Left cardiac atrium (tissue), 4 donors: Measurements from ENCODE around the gene GPS1. TPM values are rescaled to one million over a fixed set of nuclear protein-coding genes. Genes with fewer than 3 reads are reported as not detected.

ENCODE experiments used
- ATAC-seq, 2 donors: fragments of 200-7000 bp; cut with Tn5 transposase; one replicate each; pipeline ENCODE4 v1.9.1; 2020; ENCODE audit warnings: mild to moderate bottlenecking in 2 of 2, moderate library complexity in 2 of 2
- DNase-seq: peaks from one replicate; pipeline ENCODE4 v3.0.0-alpha.2; 2020
- intact Hi-C, 2 donors: fragments of 100-400 bp; cut with DNase I; formaldehyde crosslinking; loops; one replicate each; pipeline versions ENCODE4 v1.14.1 to v1.15.1; 2022 to 2023
- total RNA-seq, 2 donors: library from RNA; stranded (reverse); fragmentation: NEBNext Ultra II Directional; extraction: Animal tissue kit (Norgen Biotek cat#: 25700); gene quantifications; one replicate each; pipeline ENCODE4 v1.2.1, GENCODE V29; 2021
- donor health status: DM: no; HTN: yes; CAD: no.
- donor health status: DM: no; HTN: yes; CAD: no; lungs with severe emphysema.
- donor health status: DM: yes; HTN: yes; CAD: no.
- donor health status: Dilated cardiomyopathy.

The GPS1 gene
- total RNA-seq, 2 donors from 2014 or later = 72.2 to 79.3 TPM

GRCh38 chr17:82022310-82022980 is 29.3 kb upstream of the GPS1 start, which contains the start of gene CENPX:
Gene CENPX (minus strand): TSS chr17:82022878. CDS start chr17:82022861, 17 bp downstream.
- intact Hi-C loops = loop anchor here in 1 of 2 donors (5.0 kb wide), 1 partner anchor 60 kb away; the partner anchor contains the start of gene NOTUM
- no peak for DNase-seq
- ATAC-seq = no peak

- ATAC-seq = peak; percentile 96 to 97
- intact Hi-C loops = loop anchor here in 1 of 2 donors (5.0 kb wide), 1 partner anchor 61 kb away; the partner anchor contains the start of gene NOTUM
- DNase-seq = peak; percentile 100
Observed at GRCh38 chr17:82022981-82023446, 28.7 kb upstream of the GPS1 start, which contains the start of gene LRRC45. Gene LRRC45 (plus strand): TSS chr17:82023305. CDS start chr17:82023644, 339 bp downstream.

DNA sequence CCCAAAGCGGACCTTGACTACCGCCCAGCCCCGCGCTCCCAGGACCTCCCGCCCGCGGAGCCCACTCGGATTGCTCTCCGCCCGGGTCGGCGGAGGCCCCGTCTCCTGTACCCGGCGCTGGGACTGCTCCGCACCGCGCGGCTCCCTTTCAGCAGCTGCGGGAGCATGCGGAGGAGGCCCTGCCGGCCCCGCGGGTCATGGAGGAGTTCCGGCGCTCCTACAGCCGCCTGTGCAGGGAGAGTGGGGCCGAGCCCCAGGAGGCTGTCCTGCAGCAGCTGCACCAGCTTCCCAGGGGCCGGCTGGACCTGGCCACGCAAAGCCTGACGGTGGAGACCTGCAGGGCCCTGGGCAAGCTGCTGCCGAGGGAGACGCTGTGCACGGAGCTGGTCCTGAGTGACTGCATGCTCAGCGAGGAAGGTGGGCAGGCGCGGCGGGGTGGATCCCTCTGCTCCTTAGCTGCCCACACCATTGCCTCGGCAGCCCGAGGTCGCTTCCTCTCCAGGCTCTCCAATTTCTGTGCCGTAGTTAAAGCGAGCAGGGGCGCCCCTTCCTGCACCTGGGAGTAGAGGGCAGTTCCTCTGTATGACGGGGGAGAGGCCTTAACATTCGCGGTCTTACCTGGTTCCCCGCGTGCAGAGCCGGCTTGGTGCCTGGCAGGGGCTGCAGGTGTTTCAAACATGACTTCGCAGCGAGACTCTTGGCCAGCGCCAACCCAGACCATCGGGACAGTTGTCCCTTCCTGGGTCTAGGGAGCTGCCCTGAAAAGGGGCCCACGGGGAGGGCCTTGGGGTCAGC is 28.1 kb upstream of the GPS1 start:
- intact Hi-C loops = loop anchor here in 1 of 2 donors (5.0 kb wide), 1 partner anchor 61 kb away; the partner anchor contains the start of gene NOTUM
- no peak for DNase-seq
- peak in 1 of 2 donors; percentile 1 for ATAC-seq

GRCh38 chr17:82024859-82025258 is 26.8 kb upstream of the GPS1 start:
- intact Hi-C loops = loop anchor here in 1 of 2 donors (5.0 kb wide), 1 partner anchor 63 kb away; the partner anchor contains the start of gene NOTUM
- ATAC-seq (no peak), DNase-seq (no peak)

GRCh38 chr17:82025401-82026107 is 26.1 kb upstream of the GPS1 start:
- ATAC-seq (no peak), DNase-seq (no peak)
- intact Hi-C loops = no loop called here

DNA sequence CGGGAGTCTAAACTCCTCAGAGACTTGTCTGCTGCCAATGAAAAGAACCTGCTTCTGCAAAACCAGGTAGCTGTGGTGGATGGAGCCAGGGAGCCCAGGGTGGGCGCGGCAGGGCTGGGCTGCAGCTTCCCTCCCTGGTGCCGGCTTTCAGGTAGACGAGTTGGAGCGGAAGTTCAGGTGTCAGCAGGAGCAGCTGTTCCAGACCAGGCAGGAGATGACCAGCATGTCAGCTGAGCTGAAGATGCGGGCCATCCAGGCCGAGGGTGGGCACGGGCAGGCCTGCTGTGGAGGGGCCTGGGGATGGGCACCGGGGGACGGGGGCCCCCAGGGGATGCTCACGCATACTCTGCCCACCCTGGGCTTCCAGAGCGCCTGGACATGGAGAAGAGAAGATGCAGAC is 23.5 kb upstream of the GPS1 start:
- DNase-seq (no peak), ATAC-seq (no peak)
- intact Hi-C loops = no loop called here

- intact Hi-C loops = no loop called here
- no peak for ATAC-seq
- no peak for DNase-seq
Observed at GRCh38 chr17:82028966-82029365, 22.7 kb upstream of the GPS1 start.

GRCh38 chr17:82029391-82029790 is 22.3 kb upstream of the GPS1 start:
- ATAC-seq (no peak), DNase-seq (no peak)
- intact Hi-C loops = no loop called here

GRCh38 chr17:82029990-82030469 is 21.7 kb upstream of the GPS1 start:
- ATAC-seq (peak; percentile 0 to 1), DNase-seq (no peak)
- intact Hi-C loops = loop anchor here (1.0 to 2.0 kb wide), 2 partner anchors 124 to 125 kb away; no protein-coding TSS in a partner anchor

DNA sequence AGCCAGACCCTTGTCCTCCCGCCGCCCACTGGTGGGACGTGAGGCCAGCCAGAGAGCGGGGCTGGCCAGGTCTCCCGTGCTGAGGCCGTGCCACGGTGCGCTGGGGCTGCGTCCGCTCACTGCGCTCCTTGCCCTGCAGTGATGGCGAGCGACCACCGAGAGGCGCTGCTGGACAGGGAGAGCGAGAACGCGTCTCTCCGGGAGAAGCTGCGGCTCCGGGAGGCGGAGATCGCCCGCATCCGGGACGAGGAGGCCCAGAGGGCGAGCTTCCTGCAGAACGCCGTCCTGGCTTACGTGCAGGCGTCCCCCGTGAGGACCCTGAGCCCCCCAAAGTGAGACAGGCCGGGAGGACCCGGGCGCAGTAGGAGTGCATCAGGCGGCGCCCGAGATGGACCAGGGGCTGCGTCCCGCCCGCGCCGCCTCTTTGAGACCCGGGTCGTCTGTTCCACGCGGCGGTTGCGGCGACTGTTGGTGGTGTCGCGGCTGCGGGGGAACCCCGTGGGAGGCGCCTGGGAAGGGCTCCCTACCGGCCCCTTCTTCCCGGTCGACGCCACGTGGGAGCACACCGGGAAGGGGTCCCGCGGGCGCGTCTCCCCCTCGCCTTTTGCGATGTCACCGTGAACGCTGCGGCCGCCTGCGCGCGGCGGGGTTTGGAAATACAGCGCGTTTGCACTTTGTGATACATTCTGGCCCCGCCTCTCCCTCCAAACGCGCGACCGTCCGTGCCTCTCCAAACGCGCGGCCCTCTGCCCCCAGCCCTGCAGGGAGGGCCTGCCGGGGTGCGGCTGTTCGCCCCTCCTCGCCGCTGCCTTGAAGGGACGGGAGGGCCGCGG is 21.0 kb upstream of the GPS1 start:
- ATAC-seq = peak; percentile 82 to 86
- DNase-seq = peak; percentile 87
- intact Hi-C loops = loop anchor here (1.0 to 2.0 kb wide), 2 partner anchors 124 kb away; no protein-coding TSS in a partner anchor

- intact Hi-C loops = loop anchor here in 1 of 2 donors (2.0 kb wide), 1 partner anchor 123 kb away; no protein-coding TSS in a partner anchor
- DNase-seq (no peak), ATAC-seq (peak; percentile 1 to 12)
Observed at GRCh38 chr17:82031303-82031884, 20.3 kb upstream of the GPS1 start, which contains the start of gene RAC3. Gene RAC3 (plus strand): TSS chr17:82031678. CDS start chr17:82031762, 84 bp downstream.

- ATAC-seq (peak; percentile 3 to 5), DNase-seq (no peak)
- intact Hi-C loops = loop anchor here in 1 of 2 donors (2.0 kb wide), 1 partner anchor 123 kb away; no protein-coding TSS in a partner anchor
Observed at GRCh38 chr17:82031885-82032627, 19.6 kb upstream of the GPS1 start.

GRCh38 chr17:82033359-82034085 is 18.2 kb upstream of the GPS1 start:
- intact Hi-C loops = no loop called here
- no peak for DNase-seq
- no peak for ATAC-seq

- no peak for DNase-seq
- no peak for ATAC-seq
- intact Hi-C loops = loop anchor here in 1 of 2 donors (5.0 kb wide), 1 partner anchor 63 kb away; the partner anchor contains the start of gene FASN
Observed at GRCh38 chr17:82034371-82035011, 17.2 kb upstream of the GPS1 start.

DNA sequence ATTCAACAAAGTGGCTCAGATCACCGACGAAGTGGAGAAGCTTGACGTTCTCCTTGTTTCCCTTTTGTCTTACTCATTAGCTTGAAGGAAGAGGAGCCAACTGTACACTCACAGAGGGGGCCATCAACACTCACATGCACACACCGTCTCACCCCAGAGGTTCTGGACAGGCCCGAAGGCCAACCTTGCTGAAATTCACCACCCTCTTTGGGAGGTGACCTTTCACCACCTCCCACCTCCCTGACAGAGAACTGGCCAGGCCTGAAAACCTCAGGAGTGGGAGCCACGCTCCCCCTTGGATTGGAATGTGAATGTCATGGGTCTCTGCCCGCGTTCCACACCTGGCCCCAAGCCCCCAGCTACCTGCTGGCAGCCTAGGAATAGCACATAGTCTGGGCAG is 16.2 kb upstream of the GPS1 start:
- ATAC-seq (no peak), DNase-seq (no peak)
- intact Hi-C loops = loop anchor here in 1 of 2 donors (5.0 kb wide), 1 partner anchor 62 kb away; the partner anchor contains the start of gene FASN
